GM12892 (cell line): Measurements from ENCODE around the gene BRI3BP.

Source experiments
- DNase-seq: peaks from one replicate; pipeline ENCODE4 v3.0.0; 2011; ENCODE audit not compliant: insufficient read length
- FAIRE-seq: peaks from 2 replicates; lab custom pipeline; 2011; peaks lifted over from hg19 to GRCh38; lab: Jason Lieb, UNC
- POLR2A ChIP-seq: IDR thresholded peaks from 2 replicates; pipeline ENCODE4 v1.6.1; 2011; ENCODE audit warnings: low read depth, low read length, control low read depth
- POLR2AphosphoS5 ChIP-seq: IDR thresholded peaks from 2 replicates; pipeline ENCODE4 v1.6.1; 2011; ENCODE audit warnings: low read depth, low read length, control low read depth
- TAF1 ChIP-seq: IDR thresholded peaks from 2 replicates; pipeline ENCODE4 v1.6.1; 2011; ENCODE audit warnings: low read depth, mild to moderate bottlenecking, control low read depth, low read length, borderline replicate concordance

The BRI3BP gene

DNA sequence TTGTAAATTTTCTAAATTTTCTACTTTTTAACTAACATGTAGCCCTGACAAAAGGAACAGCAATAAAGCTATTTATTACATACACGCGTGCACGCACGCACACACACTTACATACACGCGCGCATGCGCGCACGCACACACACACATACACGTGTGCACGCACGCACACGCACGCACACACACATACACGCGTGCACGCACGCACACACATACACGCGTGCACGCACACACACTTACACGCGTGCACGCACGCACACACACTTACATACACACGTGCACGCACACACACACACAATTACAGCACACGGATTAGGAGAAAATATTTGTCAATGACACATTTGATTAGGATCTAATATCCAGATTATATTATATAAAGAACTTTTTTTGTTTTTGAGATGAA lies 32.4 kb upstream of the BRI3BP start:
- DNase-seq (no peak), FAIRE-seq (no peak)
- TF ChIP-seq POLR2A: no peak
- no peak for TF ChIP-seq POLR2AphosphoS5
- no peak for TF ChIP-seq TAF1

DNA sequence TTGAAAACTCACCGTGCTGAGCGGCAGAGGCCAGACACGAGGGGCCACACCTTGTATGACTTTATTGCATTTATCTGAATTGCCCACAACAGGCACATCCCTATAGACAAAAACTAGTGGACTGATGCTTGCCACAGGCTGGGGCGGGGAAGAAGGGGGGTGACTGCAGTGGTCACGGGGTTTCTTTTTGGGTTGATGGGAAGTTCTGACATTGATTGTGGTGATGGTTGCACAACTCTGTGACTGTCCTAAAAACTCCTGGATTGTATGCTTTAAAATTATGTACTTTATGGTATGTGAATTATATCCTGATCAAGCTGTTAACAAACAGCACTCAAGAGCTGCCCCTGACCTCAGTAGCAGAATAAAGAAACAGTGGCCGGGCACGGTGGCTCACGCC lies 30.2 kb upstream of the BRI3BP start:
- no peak for FAIRE-seq
- DNase-seq: no peak
- TF ChIP-seq TAF1 (no peak), POLR2A (no peak), POLR2AphosphoS5 (no peak)

DNA sequence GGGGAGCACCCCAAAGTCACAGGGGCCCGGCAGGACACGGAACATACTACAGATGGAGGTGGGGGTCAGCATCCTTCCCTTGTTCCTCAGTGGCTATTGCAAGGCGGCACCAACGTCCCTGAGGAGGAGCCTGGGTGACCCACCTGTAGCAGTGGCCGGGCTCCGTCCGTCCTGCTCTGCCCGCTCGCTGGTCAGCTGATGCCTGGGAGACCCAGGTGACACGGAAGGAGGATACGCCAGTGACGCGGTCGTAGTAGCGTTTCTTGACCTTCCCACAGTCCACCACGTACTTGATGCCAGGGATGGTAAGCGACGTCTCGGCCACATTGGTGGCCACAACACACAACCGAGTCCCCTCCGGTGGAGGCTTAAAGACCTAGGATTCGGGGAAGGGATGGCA lies 29.2 kb upstream of the BRI3BP start:
- TF ChIP-seq POLR2A (no peak), POLR2AphosphoS5 (no peak), TAF1 (no peak)
- DNase-seq (no peak), FAIRE-seq (no peak)

DNA sequence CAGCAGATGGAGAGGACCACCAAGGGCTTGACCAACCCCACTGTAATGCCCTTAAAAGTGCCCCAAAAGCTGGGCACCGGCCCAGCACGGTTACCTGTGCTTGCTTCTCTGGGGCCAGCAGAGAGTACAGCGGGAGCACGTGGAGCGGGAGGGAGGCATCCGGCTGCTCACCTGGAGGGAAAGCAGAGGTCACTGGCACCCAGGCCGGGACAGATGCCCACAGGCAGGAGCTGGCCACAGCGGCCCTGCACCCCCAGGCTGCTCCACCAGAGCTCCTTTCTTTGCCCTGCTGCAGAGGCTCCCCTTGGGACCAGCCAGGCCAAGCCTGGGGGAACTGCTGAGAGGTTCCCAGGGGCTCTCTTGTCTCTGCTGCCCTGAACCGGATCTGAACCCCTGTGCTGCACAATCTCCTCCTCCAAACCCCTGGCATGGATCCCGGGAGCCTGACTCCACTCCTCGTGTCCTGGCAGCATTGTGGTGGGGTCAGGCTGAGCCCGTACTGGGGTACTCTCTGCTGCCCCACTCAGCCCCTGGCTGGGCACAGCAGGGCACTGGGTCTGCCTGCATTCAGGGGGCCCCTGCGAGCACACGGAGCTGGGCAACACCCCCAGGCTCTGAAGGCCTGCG lies 28.5 kb upstream of the BRI3BP start:
- FAIRE-seq (no peak), DNase-seq (no peak)
- TF ChIP-seq TAF1 (no peak), POLR2AphosphoS5 (no peak; the same call in 1 of the 2 replicates), POLR2A (no peak)

DNA sequence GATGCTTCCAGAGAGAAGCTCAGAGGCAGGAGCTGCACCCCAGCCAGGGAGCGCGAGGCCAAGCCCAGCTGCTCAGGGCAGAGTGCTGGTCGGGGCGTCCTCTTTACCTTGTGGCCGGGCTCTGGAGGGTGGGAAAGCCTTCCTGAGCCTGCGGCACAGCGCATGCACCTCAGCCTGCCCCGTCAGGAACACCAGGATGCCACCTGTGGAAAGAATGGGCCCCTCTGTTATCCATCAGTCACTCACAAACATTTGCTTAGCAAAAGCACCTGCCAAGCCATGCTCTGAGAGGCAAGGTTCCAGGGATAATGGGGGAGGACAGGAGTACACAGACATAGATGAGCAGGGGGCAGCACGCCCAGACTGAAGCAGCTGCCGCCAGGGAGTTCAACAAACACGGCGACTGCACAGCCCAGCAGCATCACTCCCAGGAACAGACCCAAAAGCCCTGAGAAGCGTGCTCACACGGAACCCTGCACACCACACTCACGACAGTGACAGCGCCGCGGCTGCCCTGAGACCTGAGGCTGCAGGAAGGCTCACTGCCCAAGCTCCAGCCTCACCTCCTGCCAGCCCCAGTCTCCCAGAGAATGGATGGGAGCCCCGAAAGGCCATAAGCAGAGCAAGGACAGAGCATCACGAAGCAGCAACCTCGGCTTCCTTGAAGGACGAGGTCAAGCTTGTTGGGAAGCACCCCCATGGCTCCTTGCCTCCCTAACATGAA lies 26.3 kb upstream of the BRI3BP start:
- DNase-seq: no peak
- TF ChIP-seq TAF1 (no peak), POLR2A (no peak), POLR2AphosphoS5 (no peak)
- no peak for FAIRE-seq

DNA sequence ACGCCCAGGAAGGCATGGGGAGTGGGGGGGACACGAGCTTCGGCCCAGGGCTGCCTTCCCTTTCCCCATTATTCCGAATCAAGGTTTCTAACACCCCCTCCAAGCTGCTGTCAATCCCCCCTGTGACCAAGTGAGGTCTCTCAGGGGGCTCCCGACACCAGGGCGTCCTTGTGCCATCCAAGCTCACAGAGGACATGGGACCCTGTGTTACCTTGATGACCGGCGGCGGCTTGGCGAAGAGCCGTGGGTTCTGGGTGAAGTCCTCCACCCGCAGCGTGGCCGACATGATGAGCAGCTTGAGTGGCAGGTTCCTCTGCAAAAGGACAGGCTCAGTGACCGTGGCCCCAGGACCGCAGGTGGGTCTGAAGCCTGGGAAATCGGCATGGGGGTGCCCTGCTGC lies 24.8 kb upstream of the BRI3BP start:
- DNase-seq (no peak), FAIRE-seq (no peak)
- TF ChIP-seq TAF1 (no peak), POLR2A (no peak)

DNA sequence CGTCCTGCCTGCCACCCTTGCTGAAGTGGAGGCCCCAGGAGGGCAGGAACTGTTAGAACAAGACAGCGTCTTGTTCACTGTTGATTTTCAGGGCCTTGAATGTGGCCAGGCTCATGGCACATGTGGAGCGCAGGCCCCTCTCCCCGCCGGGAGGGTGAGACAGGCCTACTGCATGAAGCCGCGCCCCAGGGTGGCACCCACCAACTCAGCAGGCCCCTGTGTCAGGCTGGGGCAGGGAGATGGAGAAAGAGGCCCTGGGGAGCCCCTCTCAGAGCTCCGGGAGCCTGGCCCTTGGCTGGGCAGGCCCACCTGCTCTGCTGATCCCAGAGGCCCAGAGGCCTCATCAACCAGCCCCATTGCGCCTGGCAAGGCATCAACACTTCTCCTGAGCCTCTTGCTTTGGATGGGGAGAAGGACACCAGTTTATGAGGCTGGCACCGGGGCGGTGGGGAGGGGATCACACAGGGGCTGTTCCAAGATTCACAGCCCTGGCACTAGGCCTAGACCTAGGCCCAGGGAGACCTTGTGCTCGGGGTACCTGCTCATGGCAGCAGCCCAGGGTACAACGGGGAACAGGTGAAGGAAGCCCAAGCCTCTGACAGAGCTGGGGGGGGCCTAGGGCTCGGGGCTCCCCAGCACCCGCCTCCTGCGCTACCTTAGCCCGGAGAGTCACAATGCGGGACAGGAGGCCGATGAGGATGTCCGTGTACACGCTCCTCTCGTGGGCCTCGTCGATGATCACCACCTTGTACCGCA lies 22.6 kb upstream of the BRI3BP start:
- DNase-seq (no peak), FAIRE-seq (no peak)

DNA sequence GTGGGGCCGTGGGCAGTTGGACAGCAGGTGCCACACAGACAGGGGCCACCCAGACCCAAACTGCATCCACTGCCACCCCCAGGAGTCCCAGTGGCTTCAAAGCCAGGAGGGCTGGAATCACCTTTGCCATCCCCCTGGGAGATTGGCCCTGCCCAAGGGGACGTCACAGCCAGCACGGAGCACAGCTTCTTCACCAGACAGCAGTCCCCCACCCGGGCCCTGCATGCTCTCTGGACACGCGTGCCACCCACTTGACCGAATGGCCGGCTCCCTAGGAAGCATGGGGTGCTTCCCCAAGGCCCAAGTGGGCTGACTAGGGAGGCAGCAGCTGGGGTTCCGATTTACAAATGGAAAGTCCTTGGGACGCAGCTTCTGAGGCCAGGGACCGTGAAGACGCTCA lies 21.8 kb upstream of the BRI3BP start:
- no peak for FAIRE-seq
- no peak for TF ChIP-seq TAF1
- TF ChIP-seq POLR2AphosphoS5: no peak
- no peak for DNase-seq

More for the DNA sequence above, 22.6 kb upstream of the BRI3BP start:
- no peak for TF ChIP-seq TAF1
- no peak for TF ChIP-seq POLR2A
- no peak for TF ChIP-seq POLR2AphosphoS5

DNA sequence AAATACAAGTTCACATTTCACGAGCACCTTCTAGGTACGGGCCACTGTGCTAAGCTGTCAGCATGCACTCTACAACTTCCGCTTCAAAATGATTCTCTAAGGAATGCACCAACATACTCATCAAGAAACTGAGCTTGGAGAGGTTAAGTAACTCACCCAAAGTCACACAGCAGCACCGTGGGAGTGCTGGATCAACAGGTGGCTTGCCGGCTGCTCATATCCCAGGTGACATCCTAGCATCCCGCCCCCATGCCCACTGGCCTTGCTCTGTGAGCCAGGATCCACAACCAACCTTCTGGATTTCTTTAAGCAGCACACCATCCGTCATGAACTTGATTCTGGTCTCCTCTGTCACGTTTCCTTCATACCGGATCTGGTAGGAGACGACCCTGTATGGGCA lies 21.2 kb upstream of the BRI3BP start:
- no peak for FAIRE-seq
- no peak for DNase-seq
- TF ChIP-seq POLR2AphosphoS5 (no peak), TAF1 (no peak), POLR2A (no peak)

DNA sequence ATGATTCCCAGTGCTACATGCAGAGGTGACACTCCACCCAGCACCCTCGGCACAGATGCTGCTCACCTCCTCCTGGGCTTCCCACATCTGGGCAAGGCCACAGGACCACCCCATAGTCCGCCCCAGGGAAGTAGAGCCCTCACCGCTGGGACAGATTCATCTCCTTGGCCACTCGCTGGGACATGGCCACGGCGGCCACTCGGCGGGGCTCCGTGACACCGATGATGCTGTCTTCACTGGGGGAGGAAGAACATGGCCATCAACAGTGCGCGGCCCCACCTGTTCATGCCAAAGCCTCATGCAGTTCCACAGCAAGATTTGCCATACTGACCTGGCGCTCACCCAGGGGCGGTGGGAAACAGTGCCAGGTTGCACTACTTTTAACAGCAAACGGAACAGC lies 18.2 kb upstream of the BRI3BP start:
- no peak for FAIRE-seq
- TF ChIP-seq TAF1: no peak
- TF ChIP-seq POLR2AphosphoS5: no peak
- TF ChIP-seq POLR2A: no peak
- DNase-seq: no peak

DNA sequence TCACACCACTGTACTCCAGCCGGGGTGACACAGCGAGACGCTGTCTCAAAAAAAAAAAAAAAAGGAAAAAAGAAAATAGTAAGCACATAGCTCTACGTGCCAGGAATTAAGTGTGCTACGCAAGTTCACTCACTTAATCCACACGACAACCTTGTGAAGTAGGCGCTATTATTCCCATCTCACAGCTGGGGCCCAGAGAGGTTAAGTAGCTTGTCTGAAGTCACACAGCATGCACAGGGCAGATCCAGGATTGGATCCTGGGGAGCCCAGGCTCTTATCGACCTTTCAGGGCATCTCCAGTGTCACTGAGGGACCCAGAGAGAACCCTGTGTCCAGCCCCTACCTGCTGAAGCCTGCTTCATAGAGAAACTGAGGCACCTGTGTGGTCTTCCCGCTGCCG lies 16.4 kb upstream of the BRI3BP start:
- FAIRE-seq (no peak), DNase-seq (no peak)
- no peak for TF ChIP-seq POLR2AphosphoS5
- no peak for TF ChIP-seq POLR2A
- no peak for TF ChIP-seq TAF1

DNA sequence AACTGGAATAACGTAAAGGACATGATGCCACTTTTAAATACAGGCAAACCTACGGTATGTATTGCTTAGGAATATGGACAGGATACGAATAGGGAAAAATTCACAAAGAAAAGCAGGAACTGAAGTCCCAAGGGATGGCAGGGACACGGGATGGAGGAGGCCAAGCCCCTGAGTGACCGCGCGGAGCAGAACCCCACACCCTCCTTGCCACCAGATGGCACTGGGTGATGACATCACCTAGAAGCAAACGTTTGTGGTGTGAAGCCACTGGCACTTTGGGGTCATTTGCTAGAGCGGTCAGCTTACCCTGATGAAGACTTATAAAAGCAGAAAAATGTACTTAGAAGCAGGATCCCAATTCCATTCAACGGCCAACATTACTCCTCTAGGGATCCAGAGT lies 13.9 kb upstream of the BRI3BP start:
- DNase-seq: no peak
- TF ChIP-seq POLR2A (no peak), TAF1 (no peak), POLR2AphosphoS5 (no peak)
- no peak for FAIRE-seq
